Kidney glomerular epithelial cell (primary cell): ENCODE data around the gene AKAP6.
A peak's percentile ranks its signal among the peaks of the same experiment; 100 is the strongest.
"Not testable (repeated sequence)": the region's sequence is repeated elsewhere in the genome, so short reads cannot be mapped to it uniquely, and the experiment has no call there.

Experiments
- DNase-seq: peaks from one replicate; lab custom pipeline; 2025; lab: John Stamatoyannopoulos, UW

AKAP6 gene

GRCh38 chr14:32576088-32576795, 247.1 kb downstream of the AKAP6 start:
- peak; percentile 61 for DNase-seq

GRCh38 chr14:32576977-32577376, 247.9 kb downstream of the AKAP6 start:
- no peak for DNase-seq

GRCh38 chr14:32578181-32578580, 249.1 kb downstream of the AKAP6 start:
- no peak for DNase-seq

- not testable (repeated sequence) for DNase-seq
Observed at GRCh38 chr14:32583427-32583826, 254.3 kb downstream of the AKAP6 start.

- DNase-seq, result no peak
Observed at GRCh38 chr14:32584079-32584478, 255.0 kb downstream of the AKAP6 start.

GRCh38 chr14:32587461-32587860, 258.4 kb downstream of the AKAP6 start:
- DNase-seq, result no peak

GRCh38 chr14:32588448-32589320, 259.6 kb downstream of the AKAP6 start:
- DNase-seq, result peak; percentile 49

GRCh38 chr14:32590157-32590556, 261.1 kb downstream of the AKAP6 start:
- DNase-seq, result no peak

GRCh38 chr14:32593290-32593942, 264.3 kb downstream of the AKAP6 start:
- DNase-seq, result peak; percentile 47

- no peak for DNase-seq
Observed at GRCh38 chr14:32594766-32595165, 265.7 kb downstream of the AKAP6 start.

GRCh38 chr14:32595497-32595896, 266.4 kb downstream of the AKAP6 start:
- no peak for DNase-seq

- DNase-seq, result no peak
Observed at GRCh38 chr14:32596390-32596789, 267.3 kb downstream of the AKAP6 start.

GRCh38 chr14:32597771-32598170, 268.7 kb downstream of the AKAP6 start:
- no peak for DNase-seq

GRCh38 chr14:32601069-32601468, 272.0 kb downstream of the AKAP6 start:
- DNase-seq, result no peak

- no peak for DNase-seq
Observed at GRCh38 chr14:32601906-32602305, 272.8 kb downstream of the AKAP6 start.

- no peak for DNase-seq
Observed at GRCh38 chr14:32602699-32603098, 273.6 kb downstream of the AKAP6 start.

- no peak for DNase-seq
Observed at GRCh38 chr14:32603992-32604565, 275.0 kb downstream of the AKAP6 start.

GRCh38 chr14:32606301-32606700, 277.2 kb downstream of the AKAP6 start:
- peak; percentile 21 for DNase-seq

GRCh38 chr14:32607399-32607798, 278.3 kb downstream of the AKAP6 start:
- DNase-seq, result no peak

- DNase-seq, result peak; percentile 40
Observed at GRCh38 chr14:32608857-32609256, 279.8 kb downstream of the AKAP6 start.

- DNase-seq, result no peak
Observed at GRCh38 chr14:32609388-32609787, 280.3 kb downstream of the AKAP6 start.

- peak; percentile 69 for DNase-seq
Observed at GRCh38 chr14:32611752-32612151, 282.7 kb downstream of the AKAP6 start.
